HUES6 (cell line): ENCODE measurements around the gene IMPA2.

Experiments
- H3K27ac ChIP-seq: 2 replicates; pipeline ENCODE4 v1.7.0; 2013; ENCODE audit warnings: low read depth, mild to moderate bottlenecking, low read length, inconsistent platforms
- H3K27me3 ChIP-seq: 2 replicates; pipeline ENCODE4 v1.6.1; 2013; ENCODE audit warnings: low read length; ENCODE audit not compliant: control insufficient read depth, insufficient read depth
- H3K36me3 ChIP-seq: 2 replicates; pipeline ENCODE4 v1.6.1; 2013; ENCODE audit warnings: low read length; ENCODE audit not compliant: control insufficient read depth, insufficient read depth
- H3K4me1 ChIP-seq: 2 replicates; pipeline ENCODE4 v1.6.1; 2013; ENCODE audit warnings: low read length; ENCODE audit not compliant: control insufficient read depth, insufficient read depth
- H3K4me3 ChIP-seq: 2 replicates; pipeline ENCODE4 v1.5.1; 2013; ENCODE audit warnings: low read depth, low read length
- H3K9ac ChIP-seq: one replicate; pipeline ENCODE4 v1.6.1; 2013; ENCODE audit warnings: mild to moderate bottlenecking, low read length
- H3K9me3 ChIP-seq: 2 replicates; pipeline ENCODE4 v1.6.1; 2013; ENCODE audit warnings: low read depth, low read length; ENCODE audit not compliant: control insufficient read depth, insufficient read depth

Gene IMPA2

DNA sequence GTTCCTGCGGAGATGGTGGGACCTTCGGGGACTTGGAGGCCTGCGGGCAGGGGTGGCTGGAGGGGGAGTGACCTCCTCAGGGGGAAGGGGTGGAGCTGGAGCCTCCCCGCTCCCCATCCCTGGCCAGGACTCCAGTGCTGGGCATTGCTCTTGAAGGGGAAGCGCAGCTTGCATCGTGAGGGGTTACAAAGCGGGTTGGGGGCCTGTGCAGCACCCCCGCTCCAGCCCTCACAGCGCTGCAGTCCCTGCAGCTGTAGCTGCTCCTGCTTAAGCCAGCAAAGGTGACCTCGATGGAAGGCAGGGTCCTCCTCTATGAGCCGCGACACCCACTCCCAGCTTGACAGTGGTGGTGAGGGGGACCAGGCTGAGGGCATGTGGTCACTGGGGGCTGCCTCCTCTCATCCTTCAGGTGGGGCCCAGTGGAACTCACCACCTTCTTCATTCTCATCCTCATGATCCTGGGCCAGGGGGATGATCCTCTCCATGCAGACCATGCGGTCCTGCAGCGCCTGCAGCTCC lies 75.6 kb downstream of the IMPA2 start:
- H3K36me3 ChIP-seq: no peaks in the 10 kb centered on the region
- H3K9ac ChIP-seq: no peak overlapping the region
- no peak overlapping the region for H3K27ac ChIP-seq
- no peaks in the 10 kb centered on the region for H3K27me3 ChIP-seq
- H3K4me1 ChIP-seq: no peaks in the 10 kb centered on the region
- no peaks in the 10 kb centered on the region; the same call in 1 of the 2 replicates for H3K9me3 ChIP-seq
- no peak overlapping the region for H3K4me3 ChIP-seq

GRCh38 chr18:12057419-12058039 lies 76.2 kb downstream of the IMPA2 start:
- Histone ChIP-seq H3K27ac (no peak overlapping the region), H3K27me3 (no peaks in the 10 kb centered on the region), H3K4me1 (no peaks in the 10 kb centered on the region), H3K9me3 (no peaks in the 10 kb centered on the region; the same call in 1 of the 2 replicates), H3K36me3 (no peaks in the 10 kb centered on the region), H3K4me3 (no peak overlapping the region), H3K9ac (no peak overlapping the region)

- no peak overlapping the region for H3K27ac ChIP-seq
- H3K27me3 ChIP-seq: no peaks in the 10 kb centered on the region
- H3K4me1 ChIP-seq: no peaks in the 10 kb centered on the region
- H3K9me3 ChIP-seq: no peaks in the 10 kb centered on the region; the same call in 1 of the 2 replicates
- no peak overlapping the region for H3K9ac ChIP-seq
- no peak overlapping the region for H3K4me3 ChIP-seq
- H3K36me3 ChIP-seq: no peaks in the 10 kb centered on the region
Observed at GRCh38 chr18:12059334-12060181, 78.3 kb downstream of the IMPA2 start.

DNA sequence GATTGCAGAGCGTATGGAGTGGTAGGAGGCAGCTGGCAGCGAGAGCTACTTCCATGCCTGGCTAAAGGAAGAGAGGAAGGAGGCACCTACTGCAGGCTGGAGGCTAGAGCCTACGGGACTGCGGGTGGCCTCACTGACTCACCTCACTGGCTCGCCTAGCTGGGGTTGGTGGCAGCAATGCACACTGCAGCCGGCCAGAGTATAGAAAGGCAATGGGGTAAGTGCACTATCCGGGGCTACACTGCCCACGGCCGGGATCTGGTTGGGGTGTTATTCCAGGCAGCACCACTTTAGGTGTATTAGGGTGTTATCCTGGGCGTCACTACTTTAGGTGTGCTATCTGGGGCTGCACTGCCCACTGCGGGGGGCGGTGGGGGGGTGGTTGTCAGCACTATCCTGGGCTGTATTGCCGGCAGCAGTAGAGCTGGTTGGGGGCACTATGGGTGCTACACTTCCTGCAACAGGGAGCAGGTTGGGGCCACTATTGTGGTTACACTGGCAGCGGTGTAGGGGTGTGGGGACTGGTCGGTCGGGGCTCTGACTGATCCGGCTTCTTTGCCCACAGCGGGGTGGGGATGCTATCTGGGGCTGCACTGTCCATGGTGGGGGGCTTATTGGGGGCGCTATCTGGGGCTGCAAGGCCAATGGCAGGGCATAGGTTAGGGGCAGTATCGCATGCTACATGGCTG lies 79.0 kb downstream of the IMPA2 start:
- Histone ChIP-seq H3K9me3 (no peaks in the 10 kb centered on the region; the same call in 1 of the 2 replicates), H3K4me3 (no peak overlapping the region), H3K9ac (no peak overlapping the region), H3K27ac (no peak overlapping the region), H3K36me3 (no peaks in the 10 kb centered on the region), H3K4me1 (no peaks in the 10 kb centered on the region), H3K27me3 (no peaks in the 10 kb centered on the region)

DNA sequence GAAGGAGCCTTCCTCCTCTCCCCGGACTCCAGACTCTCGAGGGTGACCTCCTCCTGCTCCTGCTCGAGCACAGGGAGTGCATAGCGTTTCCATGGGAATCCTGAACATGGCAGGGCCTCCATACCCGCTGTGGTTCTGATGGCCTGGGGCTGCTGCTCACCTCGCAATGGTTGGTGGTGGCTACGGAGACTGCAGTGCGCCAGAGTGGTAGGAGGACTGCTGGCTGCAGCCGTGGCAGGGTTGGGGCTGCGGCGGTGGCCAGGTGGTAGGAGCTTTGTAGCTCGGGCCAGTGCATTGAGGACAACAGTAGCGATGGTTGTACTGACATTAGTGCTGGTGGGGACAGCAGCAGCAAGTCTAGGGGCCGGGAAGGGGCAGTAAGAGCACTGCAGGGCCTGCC lies 80.4 kb downstream of the IMPA2 start:
- no peak overlapping the region for H3K27ac ChIP-seq
- H3K9ac ChIP-seq: no peak overlapping the region
- H3K4me1 ChIP-seq: no peaks in the 10 kb centered on the region
- no peak overlapping the region for H3K4me3 ChIP-seq
- H3K27me3 ChIP-seq: no peaks in the 10 kb centered on the region
- H3K9me3 ChIP-seq: no peaks in the 10 kb centered on the region; the same call in 1 of the 2 replicates
- no peaks in the 10 kb centered on the region for H3K36me3 ChIP-seq

DNA sequence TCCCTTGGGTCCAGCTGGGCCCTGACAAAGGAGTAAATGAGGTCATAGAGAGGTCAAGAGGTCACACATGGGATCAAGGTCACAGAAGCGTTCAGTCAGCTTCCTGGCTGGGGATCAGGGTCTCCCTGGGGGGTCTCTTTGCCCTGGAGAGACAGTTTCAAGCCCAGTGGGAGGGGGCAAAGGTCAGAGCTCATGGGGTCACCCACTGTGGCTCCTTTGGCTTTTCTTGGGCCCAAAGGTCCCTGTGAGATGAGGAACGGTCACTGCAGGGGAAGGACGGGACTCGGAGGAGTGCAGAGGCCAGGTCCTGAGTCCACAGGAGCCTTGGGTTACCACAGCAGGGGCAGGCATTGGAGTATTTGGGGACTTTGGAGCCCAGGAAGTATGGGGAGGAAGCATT lies 81.7 kb downstream of the IMPA2 start:
- Histone ChIP-seq H3K4me3 (no peak overlapping the region), H3K9me3 (no peaks in the 10 kb centered on the region), H3K27ac (no peak overlapping the region), H3K4me1 (no peaks in the 10 kb centered on the region), H3K36me3 (no peaks in the 10 kb centered on the region), H3K9ac (no peak overlapping the region), H3K27me3 (no peaks in the 10 kb centered on the region)

DNA sequence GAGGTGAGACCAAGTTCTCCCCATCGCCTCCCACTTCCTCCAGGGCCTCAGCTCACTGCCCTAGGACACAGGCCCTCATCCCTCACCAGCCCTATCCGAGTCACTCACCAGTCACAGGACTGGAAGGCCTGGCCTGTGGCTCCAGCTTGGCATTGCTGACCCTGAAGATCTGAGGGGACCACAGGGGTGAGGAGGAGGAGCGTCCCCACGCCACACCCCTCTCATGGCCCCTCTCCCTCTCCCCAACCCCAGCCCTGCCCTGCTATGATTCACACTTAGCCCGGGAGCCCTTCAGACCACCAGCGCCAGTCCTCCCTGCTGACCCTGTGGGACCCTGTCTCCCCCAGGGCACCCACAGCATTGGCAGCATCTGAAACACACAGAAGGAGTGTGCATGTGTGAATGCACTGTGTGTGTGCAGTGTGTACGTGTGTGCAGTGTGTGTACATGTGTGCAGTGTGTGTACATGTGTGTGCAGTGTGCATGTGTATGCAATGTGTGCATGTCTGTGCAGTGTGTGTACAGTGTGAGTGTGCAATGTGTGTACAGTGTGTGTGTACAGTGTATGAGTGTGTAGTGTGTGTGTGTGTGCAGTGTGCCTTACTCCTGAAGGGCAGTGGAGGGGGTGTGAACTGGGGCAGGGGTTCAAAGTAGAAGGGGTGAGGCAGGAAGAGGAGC lies 82.9 kb downstream of the IMPA2 start:
- Histone ChIP-seq H3K9me3 (no peaks in the 10 kb centered on the region), H3K36me3 (no peaks in the 10 kb centered on the region), H3K4me3 (no peak overlapping the region), H3K27me3 (no peaks in the 10 kb centered on the region), H3K27ac (no peak overlapping the region), H3K4me1 (no peaks in the 10 kb centered on the region), H3K9ac (no peak overlapping the region)

DNA sequence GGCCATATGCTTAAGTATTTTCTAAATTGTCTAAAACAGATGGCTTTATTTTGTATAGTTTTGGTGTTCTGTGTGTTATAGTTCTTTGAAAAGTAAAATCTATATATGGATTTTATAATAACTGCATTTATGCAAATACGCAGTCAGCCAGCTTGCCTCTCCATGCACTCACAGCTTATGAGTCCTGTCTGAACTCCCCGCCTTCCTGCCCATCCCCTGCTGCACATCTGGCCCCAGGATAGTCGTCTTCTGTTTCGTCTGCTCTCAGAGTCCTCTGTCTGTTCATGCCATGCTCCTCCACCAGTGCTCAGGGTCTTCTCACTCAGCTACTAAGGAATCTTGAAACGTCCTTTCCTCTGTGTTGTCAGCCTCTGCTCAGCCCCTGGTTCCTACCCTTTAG lies 84.1 kb downstream of the IMPA2 start:
- Histone ChIP-seq H3K4me3 (no peak overlapping the region), H3K9me3 (no peaks in the 10 kb centered on the region), H3K4me1 (no peaks in the 10 kb centered on the region), H3K9ac (no peak overlapping the region), H3K27ac (no peak overlapping the region), H3K27me3 (no peaks in the 10 kb centered on the region), H3K36me3 (no peaks in the 10 kb centered on the region)

- Histone ChIP-seq H3K27me3 (no peaks in the 10 kb centered on the region), H3K9ac (no peak overlapping the region), H3K4me1 (no peaks in the 10 kb centered on the region), H3K27ac (no peak overlapping the region), H3K9me3 (no peaks in the 10 kb centered on the region), H3K4me3 (no peak overlapping the region), H3K36me3 (no peaks in the 10 kb centered on the region)
Observed at GRCh38 chr18:12066910-12067511, 85.7 kb downstream of the IMPA2 start.

DNA sequence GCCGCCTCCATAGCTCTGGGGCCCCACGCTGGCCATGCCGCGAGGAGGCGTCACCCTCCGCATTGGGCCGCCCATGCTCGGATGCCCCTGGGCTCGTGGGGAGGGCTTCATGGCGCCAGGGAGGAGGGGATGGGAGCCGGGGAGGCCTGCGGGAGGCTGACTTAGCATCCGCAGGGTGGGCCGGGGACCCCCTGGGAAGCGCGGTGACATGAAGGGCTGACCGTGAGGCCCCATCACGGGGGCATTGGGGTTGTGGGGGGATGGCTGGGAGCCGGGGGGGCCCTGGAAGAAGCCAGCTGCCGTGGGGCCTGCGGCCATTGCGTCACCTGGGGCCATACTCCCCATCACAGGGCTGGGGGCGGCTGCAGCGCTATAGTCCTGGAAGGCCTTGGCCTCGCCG lies 86.4 kb downstream of the IMPA2 start:
- Histone ChIP-seq H3K4me1 (no peaks in the 10 kb centered on the region), H3K4me3 (no peak overlapping the region), H3K9ac (no peak overlapping the region), H3K27me3 (no peaks in the 10 kb centered on the region), H3K36me3 (no peaks in the 10 kb centered on the region), H3K27ac (no peak overlapping the region), H3K9me3 (no peaks in the 10 kb centered on the region)
